Effector memory CD4-positive, alpha-beta T cell (primary cell): ENCODE measurements around the gene TMEM132D.

Experiments
- DNase-seq, 3 donors: peaks; one replicate each; pipeline ENCODE4 v3.0.0-alpha.2; 2020
- H3K27ac ChIP-seq: 2 replicates; pipeline ENCODE4 v1.7.0; 2013; ENCODE audit warnings: mild to moderate bottlenecking, low read length, moderate library complexity; ENCODE audit not compliant: insufficient read depth, poor library complexity, severe bottlenecking
- H3K27me3 ChIP-seq: replicated peaks from 2 replicates; pipeline ENCODE4 v1.7.0; 2013; ENCODE audit warnings: mild to moderate bottlenecking, low read length; ENCODE audit not compliant: insufficient read depth, control insufficient read depth, poor library complexity, severe bottlenecking
- H3K36me3 ChIP-seq: 2 replicates; pipeline ENCODE4 v1.7.0; 2013; ENCODE audit warnings: mild to moderate bottlenecking, low read length, moderate library complexity; ENCODE audit not compliant: control insufficient read depth, insufficient read depth
- H3K4me1 ChIP-seq: 2 replicates; pipeline ENCODE4 v1.7.0; 2013; ENCODE audit warnings: low read length, mild to moderate bottlenecking; ENCODE audit not compliant: control insufficient read depth, insufficient read depth, poor library complexity, severe bottlenecking
- H3K4me3 ChIP-seq: 2 replicates; pipeline ENCODE4 v1.7.0; 2013; ENCODE audit warnings: low read length, low read depth, mild to moderate bottlenecking; ENCODE audit not compliant: insufficient read depth, poor library complexity, severe bottlenecking
- H3K9me3 ChIP-seq: 2 replicates; pipeline ENCODE4 v1.7.0; 2013; ENCODE audit warnings: mild to moderate bottlenecking, low read length, moderate library complexity; ENCODE audit not compliant: control insufficient read depth

The TMEM132D gene

GRCh38 chr12:129234209-129234608, 669.6 kb downstream of the TMEM132D start:
- Histone ChIP-seq H3K27me3 (no peaks in the 10 kb centered on the region), H3K9me3 (no peaks in the 10 kb centered on the region), H3K27ac (no peak overlapping the region), H3K4me1 (no peaks in the 10 kb centered on the region), H3K36me3 (no peaks in the 10 kb centered on the region), H3K4me3 (no peak overlapping the region)
- no peak for DNase-seq

GRCh38 chr12:129231491-129231890, 672.3 kb downstream of the TMEM132D start:
- DNase-seq: no peak
- no peak overlapping the region for H3K27ac ChIP-seq
- H3K4me1 ChIP-seq: no peaks in the 10 kb centered on the region
- H3K4me3 ChIP-seq: no peak overlapping the region
- H3K9me3 ChIP-seq: no peaks in the 10 kb centered on the region
- no peaks in the 10 kb centered on the region for H3K27me3 ChIP-seq
- H3K36me3 ChIP-seq: no peaks in the 10 kb centered on the region

- no peak for DNase-seq
- Histone ChIP-seq H3K27ac (no peak overlapping the region), H3K27me3 (no peaks in the 10 kb centered on the region), H3K4me3 (no peak overlapping the region), H3K4me1 (no peaks in the 10 kb centered on the region), H3K36me3 (no peaks in the 10 kb centered on the region), H3K9me3 (no peaks in the 10 kb centered on the region)
These were observed 672.8 kb downstream of the TMEM132D start for GRCh38 chr12:129230995-129231394.

GRCh38 chr12:129226851-129227250, 677.0 kb downstream of the TMEM132D start:
- no peaks in the 10 kb centered on the region for H3K4me1 ChIP-seq
- H3K9me3 ChIP-seq: no peaks in the 10 kb centered on the region
- DNase-seq: no peak
- no peak overlapping the region for H3K4me3 ChIP-seq
- no peak overlapping the region for H3K27ac ChIP-seq
- no peaks in the 10 kb centered on the region for H3K36me3 ChIP-seq
- no peaks in the 10 kb centered on the region for H3K27me3 ChIP-seq

- no peak for DNase-seq
- Histone ChIP-seq H3K9me3 (no peaks in the 10 kb centered on the region), H3K27me3 (no peaks in the 10 kb centered on the region), H3K36me3 (no peaks in the 10 kb centered on the region), H3K27ac (no peak overlapping the region), H3K4me1 (no peaks in the 10 kb centered on the region), H3K4me3 (no peak overlapping the region)
These were observed 677.8 kb downstream of the TMEM132D start for GRCh38 chr12:129226005-129226404.

GRCh38 chr12:129215556-129215955, 688.3 kb downstream of the TMEM132D start:
- no peak overlapping the region for H3K27ac ChIP-seq
- no peak for DNase-seq
- H3K4me3 ChIP-seq: no peak overlapping the region
- H3K27me3 ChIP-seq: no peaks in the 10 kb centered on the region
- no peaks in the 10 kb centered on the region for H3K36me3 ChIP-seq
- no peaks in the 10 kb centered on the region for H3K4me1 ChIP-seq
- no peaks in the 10 kb centered on the region for H3K9me3 ChIP-seq

- H3K9me3 ChIP-seq: no peaks in the 10 kb centered on the region
- H3K36me3 ChIP-seq: no peaks in the 10 kb centered on the region
- no peak overlapping the region for H3K27ac ChIP-seq
- H3K27me3 ChIP-seq: no peaks in the 10 kb centered on the region
- H3K4me1 ChIP-seq: no peaks in the 10 kb centered on the region
- no peak overlapping the region for H3K4me3 ChIP-seq
- DNase-seq: no peak
These were observed 690.3 kb downstream of the TMEM132D start for GRCh38 chr12:129213551-129213950.

- no peaks in the 10 kb centered on the region for H3K9me3 ChIP-seq
- no peak for DNase-seq
- H3K4me1 ChIP-seq: no peaks in the 10 kb centered on the region
- H3K36me3 ChIP-seq: no peaks in the 10 kb centered on the region
- no peaks in the 10 kb centered on the region for H3K27me3 ChIP-seq
- H3K27ac ChIP-seq: no peak overlapping the region
- H3K4me3 ChIP-seq: no peak overlapping the region
These were observed 691.8 kb downstream of the TMEM132D start for GRCh38 chr12:129211862-129212630.

GRCh38 chr12:129208566-129208965, 695.3 kb downstream of the TMEM132D start:
- Histone ChIP-seq H3K27me3 (no peaks in the 10 kb centered on the region), H3K4me3 (no peak overlapping the region), H3K27ac (no peak overlapping the region), H3K9me3 (no peaks in the 10 kb centered on the region), H3K36me3 (no peaks in the 10 kb centered on the region), H3K4me1 (no peaks in the 10 kb centered on the region)
- DNase-seq: no peak

GRCh38 chr12:129207084-129207483, 696.7 kb downstream of the TMEM132D start:
- H3K4me3 ChIP-seq: no peak overlapping the region
- no peak for DNase-seq
- no peaks in the 10 kb centered on the region for H3K27me3 ChIP-seq
- no peaks in the 10 kb centered on the region for H3K36me3 ChIP-seq
- H3K27ac ChIP-seq: no peak overlapping the region
- no peaks in the 10 kb centered on the region for H3K4me1 ChIP-seq
- no peaks in the 10 kb centered on the region for H3K9me3 ChIP-seq
